Measurements from ENCODE around the gene UNK. TPM values are rescaled to one million over a fixed set of nuclear protein-coding genes. Genes with fewer than 3 reads are reported as not detected.

Gene UNK
- total RNA-seq, 1 experiment from 2014 or later, result 35.4 TPM

DNA sequence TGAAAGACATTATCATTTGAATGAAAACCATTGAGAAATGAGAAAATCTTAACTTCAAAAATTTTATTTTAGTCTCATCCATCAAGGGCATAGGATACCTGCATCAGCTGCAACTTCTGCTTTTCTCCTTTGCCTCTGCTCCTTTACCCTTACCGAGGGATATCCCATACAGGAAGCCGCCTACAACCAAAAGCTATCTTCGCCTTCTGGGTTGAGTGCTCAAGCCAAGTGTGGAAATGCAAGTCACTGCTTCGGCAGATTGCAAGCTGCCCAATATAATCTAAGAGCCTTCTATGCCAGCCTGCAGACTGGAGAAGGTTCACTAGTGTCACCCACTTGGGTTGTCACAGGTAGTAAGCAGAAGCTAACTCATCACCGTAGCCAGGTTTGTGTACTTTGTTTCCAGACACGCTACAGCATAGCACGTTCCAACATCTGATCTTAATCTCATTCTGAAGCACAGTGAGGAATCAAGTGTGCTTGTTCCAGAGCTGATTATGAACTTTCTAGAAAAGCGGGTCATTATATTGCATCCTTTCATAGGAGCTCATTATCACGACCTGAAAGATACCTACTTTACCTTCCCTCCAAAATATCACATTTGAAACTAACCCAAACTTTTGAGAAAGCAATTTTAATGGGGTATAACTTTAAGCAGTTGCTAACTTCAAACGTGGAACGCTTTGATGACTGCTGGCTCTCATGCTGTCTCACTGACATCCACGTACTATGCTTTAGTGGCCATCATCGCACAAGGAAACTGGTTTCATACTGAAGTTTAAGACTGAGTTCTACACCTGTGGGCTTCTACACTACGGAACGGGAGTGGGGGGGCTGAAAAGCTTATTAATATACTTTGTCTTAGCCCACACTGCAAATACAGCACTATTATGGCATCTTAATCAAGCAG is 8.0 kb upstream of the UNK start (continued):
- no peak for TF ChIP-seq ETV6 (CRISPR knock-in tag; IDR thresholded peaks at IDR 0.05)
- no peak for TF ChIP-seq NR3C1 (CRISPR knock-in tag; conservative IDR thresholded peaks at IDR 0.05; ENCODE audit: low read depth)
- TF ChIP-seq, protein P1, sequence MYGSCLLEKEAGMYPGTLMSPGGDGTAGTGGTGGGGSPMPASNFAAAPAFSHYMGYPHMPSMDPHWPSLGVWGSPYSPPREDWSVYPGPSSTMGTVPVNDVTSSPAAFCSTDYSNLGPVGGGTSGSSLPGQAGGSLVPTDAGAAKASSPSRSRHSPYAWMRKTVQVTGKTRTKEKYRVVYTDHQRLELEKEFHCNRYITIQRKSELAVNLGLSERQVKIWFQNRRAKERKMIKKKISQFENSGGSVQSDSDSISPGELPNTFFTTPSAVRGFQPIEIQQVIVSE (CRISPR knock-in tag; IDR thresholded peaks at IDR 0.05; ENCODE audit: borderline replicate concordance), result no peak
- TF ChIP-seq, protein P2, sequence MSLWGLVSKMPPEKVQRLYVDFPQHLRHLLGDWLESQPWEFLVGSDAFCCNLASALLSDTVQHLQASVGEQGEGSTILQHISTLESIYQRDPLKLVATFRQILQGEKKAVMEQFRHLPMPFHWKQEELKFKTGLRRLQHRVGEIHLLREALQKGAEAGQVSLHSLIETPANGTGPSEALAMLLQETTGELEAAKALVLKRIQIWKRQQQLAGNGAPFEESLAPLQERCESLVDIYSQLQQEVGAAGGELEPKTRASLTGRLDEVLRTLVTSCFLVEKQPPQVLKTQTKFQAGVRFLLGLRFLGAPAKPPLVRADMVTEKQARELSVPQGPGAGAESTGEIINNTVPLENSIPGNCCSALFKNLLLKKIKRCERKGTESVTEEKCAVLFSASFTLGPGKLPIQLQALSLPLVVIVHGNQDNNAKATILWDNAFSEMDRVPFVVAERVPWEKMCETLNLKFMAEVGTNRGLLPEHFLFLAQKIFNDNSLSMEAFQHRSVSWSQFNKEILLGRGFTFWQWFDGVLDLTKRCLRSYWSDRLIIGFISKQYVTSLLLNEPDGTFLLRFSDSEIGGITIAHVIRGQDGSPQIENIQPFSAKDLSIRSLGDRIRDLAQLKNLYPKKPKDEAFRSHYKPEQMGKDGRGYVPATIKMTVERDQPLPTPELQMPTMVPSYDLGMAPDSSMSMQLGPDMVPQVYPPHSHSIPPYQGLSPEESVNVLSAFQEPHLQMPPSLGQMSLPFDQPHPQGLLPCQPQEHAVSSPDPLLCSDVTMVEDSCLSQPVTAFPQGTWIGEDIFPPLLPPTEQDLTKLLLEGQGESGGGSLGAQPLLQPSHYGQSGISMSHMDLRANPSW (CRISPR knock-in tag; conservative IDR thresholded peaks at IDR 0.05; ENCODE audit: low read depth), result no peak
- no peak for TF ChIP-seq NR2C2 (CRISPR knock-in tag; IDR thresholded peaks at IDR 0.05)
- TF ChIP-seq HMGA2 (CRISPR knock-in tag; IDR thresholded peaks at IDR 0.05), result no peak
- TF ChIP-seq GTF2I (CRISPR knock-in tag; conservative IDR thresholded peaks at IDR 0.05), result no peak
- TF ChIP-seq ATF1 (CRISPR knock-in tag; IDR thresholded peaks at IDR 0.05), result no peak
- no peak for TF ChIP-seq ZNF138 (CRISPR knock-in tag; conservative IDR thresholded peaks at IDR 0.05)
- TF ChIP-seq OVOL2 (CRISPR knock-in tag; IDR thresholded peaks at IDR 0.05; ENCODE audit: borderline replicate concordance), result no peak
- TF ChIP-seq, protein P3, sequence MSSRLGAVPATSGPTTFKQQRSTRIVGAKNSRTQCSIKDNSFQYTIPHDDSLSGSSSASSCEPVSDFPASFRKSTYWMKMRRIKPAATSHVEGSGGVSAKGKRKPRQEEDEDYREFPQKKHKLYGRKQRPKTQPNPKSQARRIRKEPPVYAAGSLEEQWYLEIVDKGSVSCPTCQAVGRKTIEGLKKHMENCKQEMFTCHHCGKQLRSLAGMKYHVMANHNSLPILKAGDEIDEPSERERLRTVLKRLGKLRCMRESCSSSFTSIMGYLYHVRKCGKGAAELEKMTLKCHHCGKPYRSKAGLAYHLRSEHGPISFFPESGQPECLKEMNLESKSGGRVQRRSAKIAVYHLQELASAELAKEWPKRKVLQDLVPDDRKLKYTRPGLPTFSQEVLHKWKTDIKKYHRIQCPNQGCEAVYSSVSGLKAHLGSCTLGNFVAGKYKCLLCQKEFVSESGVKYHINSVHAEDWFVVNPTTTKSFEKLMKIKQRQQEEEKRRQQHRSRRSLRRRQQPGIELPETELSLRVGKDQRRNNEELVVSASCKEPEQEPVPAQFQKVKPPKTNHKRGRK (CRISPR knock-in tag; IDR thresholded peaks at IDR 0.05; ENCODE audit: borderline replicate concordance), result no peak
- TF ChIP-seq ZNF423 (CRISPR knock-in tag; IDR thresholded peaks at IDR 0.05), result no peak
- TF ChIP-seq, protein P4, sequence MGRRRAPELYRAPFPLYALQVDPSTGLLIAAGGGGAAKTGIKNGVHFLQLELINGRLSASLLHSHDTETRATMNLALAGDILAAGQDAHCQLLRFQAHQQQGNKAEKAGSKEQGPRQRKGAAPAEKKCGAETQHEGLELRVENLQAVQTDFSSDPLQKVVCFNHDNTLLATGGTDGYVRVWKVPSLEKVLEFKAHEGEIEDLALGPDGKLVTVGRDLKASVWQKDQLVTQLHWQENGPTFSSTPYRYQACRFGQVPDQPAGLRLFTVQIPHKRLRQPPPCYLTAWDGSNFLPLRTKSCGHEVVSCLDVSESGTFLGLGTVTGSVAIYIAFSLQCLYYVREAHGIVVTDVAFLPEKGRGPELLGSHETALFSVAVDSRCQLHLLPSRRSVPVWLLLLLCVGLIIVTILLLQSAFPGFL (CRISPR knock-in tag; IDR thresholded peaks at IDR 0.05; ENCODE audit: borderline replicate concordance), result no peak
- TF ChIP-seq ELF4 (CRISPR knock-in tag; IDR thresholded peaks at IDR 0.05; ENCODE audit: low read depth), result no peak
- TF ChIP-seq SMAD4 (CRISPR knock-in tag; IDR thresholded peaks at IDR 0.05), result no peak
- TF ChIP-seq, protein P5, sequence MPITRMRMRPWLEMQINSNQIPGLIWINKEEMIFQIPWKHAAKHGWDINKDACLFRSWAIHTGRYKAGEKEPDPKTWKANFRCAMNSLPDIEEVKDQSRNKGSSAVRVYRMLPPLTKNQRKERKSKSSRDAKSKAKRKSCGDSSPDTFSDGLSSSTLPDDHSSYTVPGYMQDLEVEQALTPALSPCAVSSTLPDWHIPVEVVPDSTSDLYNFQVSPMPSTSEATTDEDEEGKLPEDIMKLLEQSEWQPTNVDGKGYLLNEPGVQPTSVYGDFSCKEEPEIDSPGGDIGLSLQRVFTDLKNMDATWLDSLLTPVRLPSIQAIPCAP (CRISPR knock-in tag; IDR thresholded peaks at IDR 0.05), result no peak
- TF ChIP-seq, protein P6, sequence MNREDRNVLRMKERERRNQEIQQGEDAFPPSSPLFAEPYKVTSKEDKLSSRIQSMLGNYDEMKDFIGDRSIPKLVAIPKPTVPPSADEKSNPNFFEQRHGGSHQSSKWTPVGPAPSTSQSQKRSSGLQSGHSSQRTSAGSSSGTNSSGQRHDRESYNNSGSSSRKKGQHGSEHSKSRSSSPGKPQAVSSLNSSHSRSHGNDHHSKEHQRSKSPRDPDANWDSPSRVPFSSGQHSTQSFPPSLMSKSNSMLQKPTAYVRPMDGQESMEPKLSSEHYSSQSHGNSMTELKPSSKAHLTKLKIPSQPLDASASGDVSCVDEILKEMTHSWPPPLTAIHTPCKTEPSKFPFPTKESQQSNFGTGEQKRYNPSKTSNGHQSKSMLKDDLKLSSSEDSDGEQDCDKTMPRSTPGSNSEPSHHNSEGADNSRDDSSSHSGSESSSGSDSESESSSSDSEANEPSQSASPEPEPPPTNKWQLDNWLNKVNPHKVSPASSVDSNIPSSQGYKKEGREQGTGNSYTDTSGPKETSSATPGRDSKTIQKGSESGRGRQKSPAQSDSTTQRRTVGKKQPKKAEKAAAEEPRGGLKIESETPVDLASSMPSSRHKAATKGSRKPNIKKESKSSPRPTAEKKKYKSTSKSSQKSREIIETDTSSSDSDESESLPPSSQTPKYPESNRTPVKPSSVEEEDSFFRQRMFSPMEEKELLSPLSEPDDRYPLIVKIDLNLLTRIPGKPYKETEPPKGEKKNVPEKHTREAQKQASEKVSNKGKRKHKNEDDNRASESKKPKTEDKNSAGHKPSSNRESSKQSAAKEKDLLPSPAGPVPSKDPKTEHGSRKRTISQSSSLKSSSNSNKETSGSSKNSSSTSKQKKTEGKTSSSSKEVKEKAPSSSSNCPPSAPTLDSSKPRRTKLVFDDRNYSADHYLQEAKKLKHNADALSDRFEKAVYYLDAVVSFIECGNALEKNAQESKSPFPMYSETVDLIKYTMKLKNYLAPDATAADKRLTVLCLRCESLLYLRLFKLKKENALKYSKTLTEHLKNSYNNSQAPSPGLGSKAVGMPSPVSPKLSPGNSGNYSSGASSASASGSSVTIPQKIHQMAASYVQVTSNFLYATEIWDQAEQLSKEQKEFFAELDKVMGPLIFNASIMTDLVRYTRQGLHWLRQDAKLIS (CRISPR knock-in tag; IDR thresholded peaks at IDR 0.05; ENCODE audit: borderline replicate concordance), result no peak
- TF ChIP-seq, protein P7, sequence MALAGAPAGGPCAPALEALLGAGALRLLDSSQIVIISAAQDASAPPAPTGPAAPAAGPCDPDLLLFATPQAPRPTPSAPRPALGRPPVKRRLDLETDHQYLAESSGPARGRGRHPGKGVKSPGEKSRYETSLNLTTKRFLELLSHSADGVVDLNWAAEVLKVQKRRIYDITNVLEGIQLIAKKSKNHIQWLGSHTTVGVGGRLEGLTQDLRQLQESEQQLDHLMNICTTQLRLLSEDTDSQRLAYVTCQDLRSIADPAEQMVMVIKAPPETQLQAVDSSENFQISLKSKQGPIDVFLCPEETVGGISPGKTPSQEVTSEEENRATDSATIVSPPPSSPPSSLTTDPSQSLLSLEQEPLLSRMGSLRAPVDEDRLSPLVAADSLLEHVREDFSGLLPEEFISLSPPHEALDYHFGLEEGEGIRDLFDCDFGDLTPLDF (CRISPR knock-in tag; IDR thresholded peaks at IDR 0.05), result no peak
- TF ChIP-seq RORB (CRISPR knock-in tag; IDR thresholded peaks at IDR 0.05), result no peak
- TF ChIP-seq, protein P8, sequence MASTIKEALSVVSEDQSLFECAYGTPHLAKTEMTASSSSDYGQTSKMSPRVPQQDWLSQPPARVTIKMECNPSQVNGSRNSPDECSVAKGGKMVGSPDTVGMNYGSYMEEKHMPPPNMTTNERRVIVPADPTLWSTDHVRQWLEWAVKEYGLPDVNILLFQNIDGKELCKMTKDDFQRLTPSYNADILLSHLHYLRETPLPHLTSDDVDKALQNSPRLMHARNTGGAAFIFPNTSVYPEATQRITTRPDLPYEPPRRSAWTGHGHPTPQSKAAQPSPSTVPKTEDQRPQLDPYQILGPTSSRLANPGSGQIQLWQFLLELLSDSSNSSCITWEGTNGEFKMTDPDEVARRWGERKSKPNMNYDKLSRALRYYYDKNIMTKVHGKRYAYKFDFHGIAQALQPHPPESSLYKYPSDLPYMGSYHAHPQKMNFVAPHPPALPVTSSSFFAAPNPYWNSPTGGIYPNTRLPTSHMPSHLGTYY (CRISPR knock-in tag; IDR thresholded peaks at IDR 0.05), result peak; percentile 89; the same call in 1 of the 2 replicates
- no peak for TF ChIP-seq GABPB1 (CRISPR knock-in tag; IDR thresholded peaks at IDR 0.05)
- no peak for TF ChIP-seq NFYB (CRISPR knock-in tag; conservative IDR thresholded peaks at IDR 0.05; ENCODE audit: low read depth)
- TF ChIP-seq ZNF416 (CRISPR knock-in tag; IDR thresholded peaks at IDR 0.05), result 0 out of 2 replicates have a peak, but pooled peaks have one; percentile 3

Data from WTC11 (cell line).